ENCODE results near the gene RFXANK. TPM values are rescaled to one million over a fixed set of nuclear protein-coding genes. Genes with fewer than 3 reads are reported as not detected.
"Not testable (repeated sequence)": the region's sequence is repeated elsewhere in the genome, so short reads cannot be mapped to it uniquely, and the experiment has no call there.

Gene RFXANK
- polyA plus RNA-seq, 4 donors = 59.7 to 149 (median 104) TPM

DNA sequence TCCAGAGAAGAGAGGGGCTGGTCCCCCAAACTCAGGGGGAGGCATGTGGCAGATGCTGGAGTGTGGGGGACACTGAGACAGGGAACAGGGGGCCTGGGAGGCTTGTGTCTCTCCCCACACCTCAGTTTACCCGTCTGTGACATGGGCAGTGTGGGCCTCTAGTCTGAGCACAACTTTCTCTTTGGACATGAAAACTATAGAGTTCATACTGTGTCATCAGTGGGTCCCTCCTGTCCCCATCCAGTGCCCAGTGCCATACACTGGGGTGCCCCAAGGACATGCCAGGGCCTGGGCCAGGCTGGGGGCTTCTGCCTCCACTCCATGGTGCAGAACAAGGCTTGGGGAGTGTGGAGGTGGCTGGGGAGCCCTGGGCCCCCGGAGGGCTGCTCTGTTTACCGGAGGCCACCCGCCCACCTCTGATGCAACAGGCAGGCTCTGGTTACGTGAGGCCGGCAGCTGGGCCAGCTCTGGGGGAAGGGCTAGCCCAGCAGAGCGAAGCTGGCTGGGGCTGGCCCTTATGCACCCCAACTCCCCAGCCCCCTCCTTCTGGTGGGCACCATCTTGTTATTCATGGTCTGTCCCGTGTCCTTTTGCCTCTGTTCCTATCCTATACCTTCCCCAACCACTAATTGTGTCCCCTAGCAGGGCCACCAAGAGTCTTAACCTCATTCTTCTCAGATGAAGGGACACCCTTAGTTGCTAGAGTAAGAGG is 20.1 kb upstream of the RFXANK start:
- WGBS, 3 donors = 52 to 75% (median 63%) methylated on average over 7 to 8 of the region's 8 CpGs
- Histone ChIP-seq H3K9me3 (ENCODE audit: control insufficient read depth in 2 of 2, insufficient read depth in 1 of 2, low read depth in 1 of 2, low read length in 1 of 2) (no peaks in the 10 kb centered on the region), H3K4me1 (ENCODE audit: control insufficient read depth in 3 of 3, insufficient read depth in 2 of 3, low read depth in 1 of 3, low read length in 2 of 3) (peaks cover 0 to 8% (median 0%) of the 10 kb centered on the region in 3 donors), H3K4me3 (ENCODE audit: low read depth in 1 of 3, low read length in 3 of 3) (no peak overlapping the region), H3K36me3 (ENCODE audit: control insufficient read depth in 3 of 3, insufficient read depth in 2 of 3, low read depth in 1 of 3, low read length in 3 of 3) (peaks cover 0 to 17% (median 2%) of the 10 kb centered on the region in 3 donors), H3K27ac (ENCODE audit: low read depth in 1 of 3, low read length in 2 of 3) (no peak overlapping the region), H3K27me3 (ENCODE audit: control insufficient read depth in 3 of 3, insufficient read depth in 3 of 3, low read length in 3 of 3) (peaks cover 0 to 6% (median 0%) of the 10 kb centered on the region in 3 donors)
- FAIRE-seq = no peak
- no peak for DNase-seq

DNA sequence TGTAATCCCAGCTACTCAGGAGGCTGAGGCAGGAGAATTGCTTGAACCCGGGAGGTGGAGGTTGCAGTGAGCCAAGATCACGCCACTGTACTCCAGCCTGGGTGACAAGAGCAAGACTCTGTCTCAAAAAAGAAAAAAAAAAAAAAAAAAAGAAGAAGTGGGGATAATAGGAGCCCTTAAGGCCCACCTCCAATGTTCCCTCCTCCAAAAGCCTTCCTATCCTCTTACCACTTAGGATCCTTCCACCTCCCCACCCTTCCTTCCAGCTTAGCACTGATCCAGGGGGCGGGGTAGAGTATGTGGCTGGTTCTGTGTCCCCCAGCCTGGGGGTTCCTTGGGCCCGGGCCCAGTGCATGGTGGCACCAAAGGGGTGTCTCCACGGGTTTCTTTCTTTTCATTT is 18.8 kb upstream of the RFXANK start:
- H3K36me3 ChIP-seq (ENCODE audit: control insufficient read depth in 3 of 3, insufficient read depth in 2 of 3, low read depth in 1 of 3, low read length in 3 of 3) = peaks cover 2 to 26% (median 2%) of the 10 kb centered on the region in 3 donors
- not testable (repeated sequence) for FAIRE-seq; H3K9me3 ChIP-seq (ENCODE audit: control insufficient read depth in 2 of 2, insufficient read depth in 1 of 2, low read depth in 1 of 2, low read length in 1 of 2); H3K27ac ChIP-seq (ENCODE audit: low read depth in 1 of 3, low read length in 2 of 3); H3K27me3 ChIP-seq (ENCODE audit: control insufficient read depth in 3 of 3, insufficient read depth in 3 of 3, low read length in 3 of 3); H3K4me1 ChIP-seq (ENCODE audit: control insufficient read depth in 3 of 3, insufficient read depth in 2 of 3, low read depth in 1 of 3, low read length in 2 of 3); H3K4me3 ChIP-seq (ENCODE audit: low read depth in 1 of 3, low read length in 3 of 3); DNase-seq
- WGBS, 3 donors = 88 to 93% (median 91%) methylated on average over 4 to 5 of the region's 5 CpGs

DNA sequence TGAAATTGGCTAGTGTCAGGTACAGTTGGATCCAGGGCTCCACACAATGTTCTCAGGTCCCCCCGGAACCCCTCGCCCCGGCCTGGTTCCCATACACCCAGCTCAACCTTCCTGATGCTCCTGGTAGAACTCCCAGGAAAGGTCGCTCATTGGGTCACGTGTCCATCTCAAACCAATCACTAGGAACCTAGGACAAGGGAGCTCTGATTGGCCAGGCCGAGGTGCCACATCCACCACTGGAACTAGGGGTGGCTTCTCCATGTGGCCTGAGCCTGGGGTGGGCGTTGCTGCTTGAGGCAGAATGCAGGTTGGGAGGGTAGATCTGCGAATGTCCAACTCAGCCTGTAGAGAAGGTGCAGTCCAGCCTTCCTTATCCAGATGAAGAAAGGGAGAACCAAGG is 15.1 kb upstream of the RFXANK start:
- FAIRE-seq = no peak
- peaks cover 0 to 4% of the 10 kb centered on the region in 2 donors for H3K9me3 ChIP-seq (ENCODE audit: control insufficient read depth in 2 of 2, insufficient read depth in 1 of 2, low read depth in 1 of 2, low read length in 1 of 2)
- 86 to 92% (median 91%) methylated on average over 8 of the region's 8 CpGs for WGBS, 3 donors
- H3K36me3 ChIP-seq (ENCODE audit: control insufficient read depth in 3 of 3, insufficient read depth in 2 of 3, low read depth in 1 of 3, low read length in 3 of 3) = peaks cover 3 to 58% (median 11%) of the 10 kb centered on the region in 3 donors
- H3K4me3 ChIP-seq (ENCODE audit: low read depth in 1 of 3, low read length in 3 of 3) = no peak overlapping the region
- H3K27me3 ChIP-seq (ENCODE audit: control insufficient read depth in 3 of 3, insufficient read depth in 3 of 3, low read length in 3 of 3) = no peaks in the 10 kb centered on the region
- no peaks in the 10 kb centered on the region for H3K4me1 ChIP-seq (ENCODE audit: control insufficient read depth in 3 of 3, insufficient read depth in 2 of 3, low read depth in 1 of 3, low read length in 2 of 3)
- no peak overlapping the region for H3K27ac ChIP-seq (ENCODE audit: low read depth in 1 of 3, low read length in 2 of 3)
- DNase-seq = no peak

DNA sequence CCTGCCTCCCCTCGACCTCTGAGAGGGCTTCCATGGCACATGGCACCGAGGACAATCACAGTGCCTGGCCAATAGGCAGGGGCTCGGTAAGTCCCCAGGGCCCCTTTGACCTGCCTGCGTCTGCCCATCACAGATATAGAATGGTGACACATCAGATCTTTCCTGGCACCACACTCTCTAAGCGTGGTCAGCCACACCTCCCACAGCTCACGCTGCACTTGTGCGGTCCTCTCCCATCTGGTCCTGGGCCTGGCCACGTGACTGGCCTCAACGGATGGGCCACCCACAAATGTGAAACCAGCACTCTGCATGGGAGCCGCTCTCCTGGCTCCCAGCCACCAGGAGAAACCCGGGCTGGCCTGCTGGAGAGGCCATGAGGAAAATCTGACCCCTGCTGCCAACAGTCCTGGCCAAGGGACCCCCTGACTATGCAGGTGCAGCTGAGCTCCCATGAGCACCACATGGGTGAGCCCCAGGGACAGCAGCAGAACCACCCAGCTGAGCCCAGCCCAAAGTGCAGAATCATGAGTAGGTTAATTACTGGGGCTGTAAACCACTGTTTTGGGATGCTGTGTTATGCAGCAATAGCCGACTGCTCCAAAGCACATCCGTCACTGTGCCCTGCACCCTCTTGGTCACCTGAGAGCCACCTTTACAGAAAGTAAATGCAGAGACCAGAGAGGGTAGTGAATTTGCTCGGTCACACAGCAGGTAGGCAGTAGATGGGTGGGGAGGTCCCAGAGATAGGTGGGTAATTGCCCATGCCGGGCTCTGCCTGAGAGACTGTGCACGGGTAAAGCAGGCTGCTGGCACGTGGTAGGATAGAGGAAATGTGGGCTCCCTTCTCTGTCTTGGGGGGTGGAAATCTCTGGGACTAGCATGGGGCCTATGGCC is 12.3 kb upstream of the RFXANK start:
- no peak overlapping the region for H3K4me3 ChIP-seq (ENCODE audit: low read depth in 1 of 3, low read length in 3 of 3)
- H3K27me3 ChIP-seq (ENCODE audit: control insufficient read depth in 3 of 3, insufficient read depth in 3 of 3, low read length in 3 of 3) = no peaks in the 10 kb centered on the region
- peaks cover 3 to 67% (median 16%) of the 10 kb centered on the region in 3 donors for H3K36me3 ChIP-seq (ENCODE audit: control insufficient read depth in 3 of 3, insufficient read depth in 2 of 3, low read depth in 1 of 3, low read length in 3 of 3)
- peaks cover 0 to 4% of the 10 kb centered on the region in 2 donors for H3K9me3 ChIP-seq (ENCODE audit: control insufficient read depth in 2 of 2, insufficient read depth in 1 of 2, low read depth in 1 of 2, low read length in 1 of 2)
- H3K4me1 ChIP-seq (ENCODE audit: control insufficient read depth in 3 of 3, insufficient read depth in 2 of 3, low read depth in 1 of 3, low read length in 2 of 3) = no peaks in the 10 kb centered on the region
- H3K27ac ChIP-seq (ENCODE audit: low read depth in 1 of 3, low read length in 2 of 3) = no peak overlapping the region
- FAIRE-seq (no peak), DNase-seq (no peak)
- 87 to 95% (median 91%) methylated on average over 17 of the region's 17 CpGs for WGBS, 3 donors

DNA sequence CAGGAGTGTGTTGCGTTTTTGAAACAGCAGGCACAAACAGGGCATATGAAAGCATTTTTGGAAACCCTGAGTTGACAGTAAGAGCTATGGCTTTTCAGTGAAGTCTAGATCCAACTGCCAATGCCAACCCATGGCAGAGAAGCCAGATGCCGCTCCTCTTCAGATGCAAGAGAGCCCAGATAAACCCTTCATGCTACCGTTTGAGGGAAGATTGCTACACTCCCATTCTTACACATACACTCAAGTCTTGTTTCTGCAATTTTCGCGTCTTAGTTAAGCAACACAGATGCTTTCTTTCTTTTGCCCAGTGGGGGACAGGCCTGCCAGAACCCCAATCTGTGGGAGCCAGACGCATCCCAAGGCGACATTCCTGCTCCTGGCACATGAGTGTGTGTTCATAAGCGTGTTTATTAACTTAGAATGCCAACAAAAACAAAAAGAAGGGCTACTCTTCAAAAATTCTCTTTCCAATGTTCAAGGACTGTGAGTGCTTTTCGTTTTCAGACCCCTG is 10.5 kb upstream of the RFXANK start:
- H3K9me3 ChIP-seq (ENCODE audit: control insufficient read depth in 2 of 2, insufficient read depth in 1 of 2, low read depth in 1 of 2, low read length in 1 of 2) = peaks cover 0 to 4% of the 10 kb centered on the region in 2 donors
- FAIRE-seq = no peak
- H3K27ac ChIP-seq (ENCODE audit: low read depth in 1 of 3, low read length in 2 of 3) = no peak overlapping the region
- H3K4me1 ChIP-seq (ENCODE audit: control insufficient read depth in 3 of 3, insufficient read depth in 2 of 3, low read depth in 1 of 3, low read length in 2 of 3) = no peaks in the 10 kb centered on the region
- no peak overlapping the region for H3K4me3 ChIP-seq (ENCODE audit: low read depth in 1 of 3, low read length in 3 of 3)
- H3K27me3 ChIP-seq (ENCODE audit: control insufficient read depth in 3 of 3, insufficient read depth in 3 of 3, low read length in 3 of 3) = no peaks in the 10 kb centered on the region
- WGBS, 3 donors = 92 to 95% (median 92%) methylated on average over 9 of the region's 9 CpGs
- DNase-seq = no peak
- H3K36me3 ChIP-seq (ENCODE audit: control insufficient read depth in 3 of 3, insufficient read depth in 2 of 3, low read depth in 1 of 3, low read length in 3 of 3) = peaks cover 3 to 68% (median 19%) of the 10 kb centered on the region in 3 donors

DNA sequence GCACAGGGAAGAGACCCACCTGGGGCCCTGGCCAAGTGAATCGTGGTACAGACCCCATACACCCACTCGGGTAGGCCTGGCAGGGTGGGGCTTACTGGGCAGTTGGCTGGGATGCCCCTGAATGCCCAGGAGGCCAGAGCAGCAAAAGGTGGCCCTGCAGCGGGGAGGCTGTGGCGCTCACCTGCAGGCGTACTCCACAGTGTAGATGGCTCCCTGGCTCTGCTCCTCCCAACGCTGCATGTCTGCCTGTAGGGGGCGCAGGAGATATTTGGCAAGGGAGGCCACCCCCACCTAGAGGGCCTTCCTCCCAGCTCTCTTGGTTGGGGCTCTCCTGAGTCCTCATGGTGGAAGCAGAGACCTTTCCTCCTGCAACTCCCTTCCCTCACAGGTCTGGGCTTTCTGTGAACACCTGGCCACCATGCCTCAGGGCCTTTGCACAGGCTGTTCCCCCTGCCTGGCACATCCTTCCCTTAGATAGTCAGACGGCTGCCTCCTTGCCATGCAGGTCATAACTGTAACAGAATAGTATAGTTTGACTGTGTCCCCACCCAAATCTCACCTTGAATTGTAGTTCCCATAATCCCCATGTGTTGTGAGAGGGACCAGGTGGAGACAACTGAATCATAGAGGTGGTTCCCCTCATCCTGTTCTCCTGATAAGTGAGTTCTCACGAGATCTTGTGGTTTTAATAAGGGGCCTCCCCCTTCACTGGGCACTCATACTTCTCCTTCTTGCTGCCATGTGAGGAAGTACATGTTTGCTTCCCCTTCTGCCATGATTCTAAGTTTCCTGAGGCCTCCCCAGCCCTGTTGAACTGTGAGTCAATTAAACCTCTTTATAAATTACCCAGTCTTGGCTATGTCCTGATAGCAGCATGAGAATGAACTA is 6.0 kb upstream of the RFXANK start:
- H3K27ac ChIP-seq (ENCODE audit: low read depth in 1 of 3, low read length in 2 of 3) = no peak overlapping the region
- H3K4me3 ChIP-seq (ENCODE audit: low read depth in 1 of 3, low read length in 3 of 3) = no peak overlapping the region
- peak; percentile 53 to 67 for DNase-seq
- no peak for FAIRE-seq
- no peaks in the 10 kb centered on the region for H3K27me3 ChIP-seq (ENCODE audit: control insufficient read depth in 3 of 3, insufficient read depth in 3 of 3, low read length in 3 of 3)
- H3K36me3 ChIP-seq (ENCODE audit: control insufficient read depth in 3 of 3, insufficient read depth in 2 of 3, low read depth in 1 of 3, low read length in 3 of 3) = peaks cover 4 to 46% (median 11%) of the 10 kb centered on the region in 3 donors
- 64 to 73% (median 66%) methylated on average over 8 to 9 of the region's 9 CpGs for WGBS, 3 donors
- H3K9me3 ChIP-seq (ENCODE audit: control insufficient read depth in 2 of 2, insufficient read depth in 1 of 2, low read depth in 1 of 2, low read length in 1 of 2) = no peaks in the 10 kb centered on the region
- peaks cover 0 to 4% (median 4%) of the 10 kb centered on the region in 3 donors for H3K4me1 ChIP-seq (ENCODE audit: control insufficient read depth in 3 of 3, insufficient read depth in 2 of 3, low read depth in 1 of 3, low read length in 2 of 3)

DNA sequence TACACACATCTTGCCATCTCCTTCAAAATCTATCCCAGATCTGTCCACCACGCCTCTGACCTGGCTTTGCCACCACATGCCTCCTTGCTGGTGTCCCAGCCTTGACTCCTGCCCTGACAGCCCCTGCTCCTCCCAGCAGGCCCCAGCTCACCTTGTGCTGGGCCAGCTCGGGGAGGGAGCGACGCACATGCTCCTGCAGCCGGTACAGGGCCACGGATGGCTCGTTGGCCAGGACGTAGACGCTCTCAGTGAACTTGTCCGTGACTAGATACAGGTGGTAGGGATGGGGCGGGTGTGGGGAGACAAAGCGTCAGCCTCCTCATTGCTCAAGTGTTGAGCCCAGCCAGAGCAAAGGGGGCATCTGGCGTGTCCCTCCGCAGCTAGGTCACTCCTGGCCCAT is 5.3 kb upstream of the RFXANK start:
- Histone ChIP-seq H3K4me3 (ENCODE audit: low read depth in 1 of 3, low read length in 3 of 3) (no peak overlapping the region), H3K9me3 (ENCODE audit: control insufficient read depth in 2 of 2, insufficient read depth in 1 of 2, low read depth in 1 of 2, low read length in 1 of 2) (no peaks in the 10 kb centered on the region), H3K27me3 (ENCODE audit: control insufficient read depth in 3 of 3, insufficient read depth in 3 of 3, low read length in 3 of 3) (no peaks in the 10 kb centered on the region), H3K27ac (ENCODE audit: low read depth in 1 of 3, low read length in 2 of 3) (no peak overlapping the region), H3K36me3 (ENCODE audit: control insufficient read depth in 3 of 3, insufficient read depth in 2 of 3, low read depth in 1 of 3, low read length in 3 of 3) (peaks cover 4 to 39% (median 9%) of the 10 kb centered on the region in 3 donors), H3K4me1 (ENCODE audit: control insufficient read depth in 3 of 3, insufficient read depth in 2 of 3, low read depth in 1 of 3, low read length in 2 of 3) (peaks cover 0 to 6% (median 4%) of the 10 kb centered on the region in 3 donors)
- no peak for FAIRE-seq
- WGBS, 3 donors = 95 to 97% (median 95%) methylated on average over 14 of the region's 14 CpGs
- no peak for DNase-seq

DNA sequence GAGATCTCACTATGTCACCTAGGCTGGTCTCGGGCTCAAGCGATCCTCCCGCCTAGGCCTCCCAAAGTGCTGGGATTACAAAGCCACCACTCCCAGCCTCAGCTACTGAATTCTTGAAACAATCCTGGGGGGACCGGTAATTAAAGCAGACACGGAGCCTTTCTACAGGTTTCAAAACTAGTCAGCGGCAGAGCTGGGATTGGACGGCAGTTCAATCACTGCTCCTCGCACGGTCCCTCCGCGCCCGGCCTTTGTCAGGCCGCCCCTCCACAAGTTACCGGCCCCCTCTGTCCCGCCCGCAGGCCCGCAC is 335 bp upstream of the RFXANK start:
- DNase-seq (no peak), FAIRE-seq (no peak)
- Histone ChIP-seq H3K27ac (ENCODE audit: low read depth in 1 of 3, low read length in 2 of 3) (peak overlapping the region; percentile 98 to 100 (median 99)), H3K27me3 (ENCODE audit: control insufficient read depth in 3 of 3, insufficient read depth in 3 of 3, low read length in 3 of 3) (no peaks in the 10 kb centered on the region), H3K4me3 (ENCODE audit: low read depth in 1 of 3, low read length in 3 of 3) (peak overlapping the region; percentile 79 to 94 (median 89)), H3K36me3 (ENCODE audit: control insufficient read depth in 3 of 3, insufficient read depth in 2 of 3, low read depth in 1 of 3, low read length in 3 of 3) (peaks cover 0 to 17% (median 3%) of the 10 kb centered on the region in 3 donors), H3K9me3 (ENCODE audit: control insufficient read depth in 2 of 2, insufficient read depth in 1 of 2, low read depth in 1 of 2, low read length in 1 of 2) (no peaks in the 10 kb centered on the region), H3K4me1 (ENCODE audit: control insufficient read depth in 3 of 3, insufficient read depth in 2 of 3, low read depth in 1 of 3, low read length in 2 of 3) (peaks cover 3 to 9% (median 4%) of the 10 kb centered on the region in 3 donors)
- 0 to 1% (median 1%) methylated on average over 15 to 17 of the region's 17 CpGs for whole genome bisulfite sequencing, 3 donors
